Gastroesophageal sphincter (tissue), 4 donors: ENCODE measurements around the gene DCP1B. TPM values are rescaled to one million over a fixed set of nuclear protein-coding genes. Genes with fewer than 3 reads are reported as not detected.

Source experiments
- ATAC-seq: fragments of 150-250 bp; one replicate; pipeline ENCODE4 v1.9.1; 2016; ENCODE audit warnings: mild to moderate bottlenecking, moderate library complexity
- H3K27ac ChIP-seq, 4 donors: fragments of 200-600 bp; sonication (generic) in 3 of 4; 1 replicate in 3 of 4; 2 replicates in 1 of 4; pipeline ENCODE4 v1.5.1; 2016 to 2019
- H3K27me3 ChIP-seq: fragments of 200-600 bp; sonication (generic); one replicate; pipeline ENCODE4 v1.5.1; 2019
- H3K36me3 ChIP-seq, 2 donors: fragments of 200-600 bp; sonication (generic); one replicate each; pipeline ENCODE4 v1.5.1; 2019; ENCODE audit warnings: control low read depth in 1 of 2
- H3K4me1 ChIP-seq, 3 donors: fragments of 200-600 bp; sonication (generic); 1 replicate in 2 of 3; 2 replicates in 1 of 3; pipeline ENCODE4 v1.5.1; 2016 to 2019; ENCODE audit warnings: control low read depth in 2 of 3
- H3K4me3 ChIP-seq, 2 donors: fragments of 200-600 bp; sonication (generic); one replicate each; pipeline ENCODE4 v1.5.1; 2019; ENCODE audit warnings: mild to moderate bottlenecking in 1 of 2, moderate library complexity in 1 of 2
- H3K9me3 ChIP-seq, 3 donors: fragments of 200-600 bp; sonication (generic); one replicate each; pipeline ENCODE4 v1.5.1; 2017 to 2019; ENCODE audit warnings: control low read depth in 2 of 3
- EP300 ChIP-seq: sonication (generic); formaldehyde crosslinking; IDR thresholded peaks from one replicate; pipeline ENCODE4 v1.6.1; 2017; ENCODE audit warnings: antibody characterized with exemption, mild to moderate bottlenecking
- POLR2A ChIP-seq, 2 donors: fragments of 450-650 bp; IDR thresholded peaks; one replicate each; pipeline ENCODE4 v1.6.1; 2017; ENCODE audit warnings: antibody characterized with exemption in 2 of 2, mild to moderate bottlenecking in 2 of 2, moderate library complexity in 1 of 2
- POLR2AphosphoS5 ChIP-seq: sonication (generic); formaldehyde crosslinking; IDR thresholded peaks from one replicate; pipeline ENCODE4 v1.6.1; 2017; ENCODE audit warnings: antibody characterized with exemption
- WGBS, 2 donors: methylation state at CpG; one replicate each; pipeline ENCODE4 v1.1.5; 2018; ENCODE audit warnings: low coverage in 1 of 2; 5-methylcytosine and 5-hydroxymethylcytosine counted together
- total RNA-seq, 4 donors: library from RNA; depleted of rRNA; stranded (reverse); fragments of >200 nt; gene quantifications; one replicate each; pipeline ENCODE4 v1.1.0, GENCODE V29; 2016
- TF ChIP-seq, protein P1 (sequence below), 4 experiments: fragments of 200-600 bp in 2 of 4; fragments of 450-650 bp in 2 of 4; sonication (generic) in 1 of 4; IDR thresholded peaks; one replicate each; pipeline ENCODE4 v1.5.1; 2017 to 2019; ENCODE audit warnings: antibody characterized with exemption in 4 of 4, mild to moderate bottlenecking in 2 of 4, moderate library complexity in 2 of 4

Gene DCP1B
- total RNA-seq, 4 donors from 2014 or later: 26.1 to 30.4 (median 27.9) TPM

DNA sequence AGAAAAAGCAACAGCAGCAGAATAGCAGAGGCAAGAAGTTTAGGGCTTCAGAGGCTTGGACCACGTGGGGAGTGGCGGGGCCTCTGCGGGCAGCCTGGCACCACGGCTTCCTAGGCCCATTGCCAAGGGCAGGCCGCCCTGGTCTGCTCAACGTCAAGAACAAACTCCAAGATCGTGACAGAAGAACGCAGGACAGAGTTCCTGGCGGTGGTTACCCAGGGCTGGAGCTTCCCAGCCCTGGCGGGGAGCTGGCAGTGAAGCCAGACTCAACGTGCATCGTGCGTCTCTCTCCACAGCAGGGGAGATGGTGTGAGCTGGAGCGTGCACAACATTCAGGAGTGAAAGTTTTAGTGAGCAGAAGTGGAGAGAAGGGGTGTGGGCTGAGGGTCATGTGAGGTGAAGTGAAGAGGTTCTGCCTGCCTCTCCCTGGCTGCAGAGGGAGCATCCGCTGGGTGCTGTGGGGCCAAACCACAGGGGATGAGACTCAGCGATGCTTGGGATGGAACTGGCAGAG, 71.9 kb downstream of the DCP1B start:
- H3K27me3 ChIP-seq: no peaks in the 10 kb centered on the region
- TF ChIP-seq POLR2AphosphoS5: peak; percentile 99
- TF ChIP-seq, protein P1, sequence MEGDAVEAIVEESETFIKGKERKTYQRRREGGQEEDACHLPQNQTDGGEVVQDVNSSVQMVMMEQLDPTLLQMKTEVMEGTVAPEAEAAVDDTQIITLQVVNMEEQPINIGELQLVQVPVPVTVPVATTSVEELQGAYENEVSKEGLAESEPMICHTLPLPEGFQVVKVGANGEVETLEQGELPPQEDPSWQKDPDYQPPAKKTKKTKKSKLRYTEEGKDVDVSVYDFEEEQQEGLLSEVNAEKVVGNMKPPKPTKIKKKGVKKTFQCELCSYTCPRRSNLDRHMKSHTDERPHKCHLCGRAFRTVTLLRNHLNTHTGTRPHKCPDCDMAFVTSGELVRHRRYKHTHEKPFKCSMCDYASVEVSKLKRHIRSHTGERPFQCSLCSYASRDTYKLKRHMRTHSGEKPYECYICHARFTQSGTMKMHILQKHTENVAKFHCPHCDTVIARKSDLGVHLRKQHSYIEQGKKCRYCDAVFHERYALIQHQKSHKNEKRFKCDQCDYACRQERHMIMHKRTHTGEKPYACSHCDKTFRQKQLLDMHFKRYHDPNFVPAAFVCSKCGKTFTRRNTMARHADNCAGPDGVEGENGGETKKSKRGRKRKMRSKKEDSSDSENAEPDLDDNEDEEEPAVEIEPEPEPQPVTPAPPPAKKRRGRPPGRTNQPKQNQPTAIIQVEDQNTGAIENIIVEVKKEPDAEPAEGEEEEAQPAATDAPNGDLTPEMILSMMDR (IDR thresholded peaks at IDR 0.05): no peak
- no peak overlapping the region for H3K4me3 ChIP-seq
- H3K27ac ChIP-seq: peak overlapping the region in 3 of 4 donors; percentile 55 to 72 (median 70)
- 0 to 22% methylated on average over 1 to 6 of the region's 16 CpGs for WGBS, 2 donors
- H3K4me1 ChIP-seq: peaks cover 0 to 78% (median 34%) of the 10 kb centered on the region in 3 donors
- ATAC-seq: peak; percentile 84
- H3K9me3 ChIP-seq: no peaks in the 10 kb centered on the region
- H3K36me3 ChIP-seq: no peaks in the 10 kb centered on the region

DNA sequence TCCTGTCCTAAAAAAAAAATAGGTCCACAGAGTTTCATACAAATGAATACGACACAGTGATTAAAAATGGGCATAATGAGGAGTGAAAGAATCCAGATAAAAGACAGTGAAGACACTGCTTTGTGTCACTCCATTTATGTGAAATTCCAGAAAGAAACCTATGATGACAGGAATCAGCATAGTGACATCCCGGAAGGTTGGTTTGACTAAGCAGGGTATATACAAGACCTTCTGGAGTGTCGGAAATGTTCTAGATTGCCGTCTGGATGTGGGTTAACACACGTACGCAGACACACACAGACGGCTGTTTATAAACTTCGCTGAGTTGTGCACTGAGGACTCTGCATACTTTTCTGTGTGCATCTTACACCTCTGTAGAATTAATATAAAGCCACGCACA, 72.6 kb downstream of the DCP1B start:
- H3K27me3 ChIP-seq: no peaks in the 10 kb centered on the region
- 68 to 89% methylated on average over 7 to 8 of the region's 9 CpGs for WGBS, 2 donors
- no peaks in the 10 kb centered on the region for H3K36me3 ChIP-seq
- no peak for ATAC-seq
- H3K4me3 ChIP-seq: no peak overlapping the region
- no peaks in the 10 kb centered on the region for H3K9me3 ChIP-seq
- H3K4me1 ChIP-seq: peaks cover 0 to 78% (median 30%) of the 10 kb centered on the region in 3 donors
- TF ChIP-seq POLR2A (IDR thresholded peaks at IDR 0.05) (no peak), EP300 (no peak), POLR2AphosphoS5 (no peak)
- TF ChIP-seq, protein P1 (IDR thresholded peaks at IDR 0.05): no peak
- peak overlapping the region in 2 of 4 donors; percentile 55 to 70 for H3K27ac ChIP-seq

DNA sequence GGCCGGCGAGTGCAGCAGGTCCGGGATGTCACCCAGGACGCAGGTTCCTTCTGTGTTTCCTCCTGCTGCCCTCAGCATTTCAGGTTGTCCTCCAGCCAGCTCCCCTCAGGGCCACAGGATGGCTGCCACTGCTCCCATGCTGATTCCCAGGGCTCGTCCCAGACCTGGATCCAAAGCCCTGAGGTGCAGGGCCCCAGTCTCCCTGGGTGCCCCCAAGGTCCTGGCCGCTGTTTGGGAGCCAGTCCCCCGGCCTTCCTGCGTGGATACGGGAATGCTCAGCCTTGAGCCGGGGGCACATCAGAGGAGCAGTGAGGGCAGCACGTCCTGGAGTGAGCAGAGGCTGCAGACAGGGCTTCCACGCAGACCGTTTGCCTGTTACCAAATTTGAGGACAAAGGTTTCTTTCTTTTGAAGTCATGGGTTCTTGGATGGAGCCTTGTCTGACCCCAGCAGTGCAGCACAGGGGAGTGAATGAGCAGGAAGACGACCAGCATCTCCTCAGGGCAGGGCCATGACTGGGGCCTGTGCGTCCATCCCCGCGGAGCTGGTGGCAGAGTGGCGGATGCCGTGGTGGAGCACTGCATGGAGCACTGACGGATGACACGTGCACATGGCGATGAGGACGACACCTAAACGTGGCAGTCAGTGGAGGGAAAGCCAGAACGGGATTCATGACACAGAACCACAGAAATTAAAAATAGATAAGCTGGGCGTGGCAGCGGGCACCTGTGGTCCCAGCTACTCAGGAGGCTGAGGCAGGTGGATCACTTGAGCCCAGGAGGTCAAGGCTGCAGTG, 73.3 kb downstream of the DCP1B start:
- no peak for ATAC-seq
- Histone ChIP-seq H3K36me3 (no peaks in the 10 kb centered on the region), H3K9me3 (no peaks in the 10 kb centered on the region), H3K27ac (peak overlapping the region in 1 of 4 donors; percentile 55), H3K4me1 (peaks cover 0 to 78% (median 30%) of the 10 kb centered on the region in 3 donors), H3K4me3 (no peak overlapping the region), H3K27me3 (no peaks in the 10 kb centered on the region)
- 95 to 100% methylated on average over 2 to 8 of the region's 27 CpGs for WGBS, 2 donors
- TF ChIP-seq, protein P1 (IDR thresholded peaks at IDR 0.05): no peak
- TF ChIP-seq POLR2AphosphoS5 (no peak), POLR2A (IDR thresholded peaks at IDR 0.05) (no peak), EP300 (no peak)

DNA sequence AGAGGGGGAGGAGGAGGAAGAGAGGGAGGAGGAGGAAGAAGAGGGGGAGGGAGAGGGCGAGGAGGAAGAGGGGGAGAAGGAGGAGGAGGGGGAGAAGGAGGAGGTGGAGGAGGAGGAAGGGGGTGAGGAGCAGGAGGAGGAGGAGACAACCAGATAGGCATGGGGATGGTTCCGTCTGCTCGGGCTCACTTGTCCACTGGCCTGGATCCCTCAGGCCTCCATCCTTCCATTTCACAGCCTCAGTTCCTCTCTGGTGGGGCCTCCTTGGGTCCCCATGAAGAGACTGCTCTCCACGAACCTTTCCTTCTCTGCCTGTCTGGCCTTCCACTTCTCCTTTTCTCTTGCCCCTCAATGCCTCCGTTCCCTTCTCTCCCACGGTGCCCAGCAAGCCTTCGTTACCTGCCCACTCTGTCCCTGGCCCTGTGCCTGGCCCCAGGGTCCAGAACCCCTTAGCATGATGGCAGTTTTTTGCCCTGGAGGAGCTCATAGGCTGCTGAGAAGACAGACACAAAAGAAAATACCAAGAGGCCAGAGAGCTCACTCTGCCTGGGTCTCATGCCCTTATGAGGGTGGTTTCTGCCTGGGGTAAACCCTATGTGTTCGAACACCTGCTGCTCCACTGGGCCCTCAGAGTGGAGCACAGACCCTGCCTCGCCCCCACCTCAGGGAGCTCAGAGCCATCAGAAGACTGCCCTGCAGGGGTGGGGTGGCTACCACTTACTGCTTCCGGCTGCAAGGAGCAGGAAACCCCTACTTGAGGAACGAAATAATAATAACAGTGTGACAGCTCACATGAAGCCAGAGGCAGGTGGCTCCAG, 74.1 kb downstream of the DCP1B start:
- H3K36me3 ChIP-seq: no peaks in the 10 kb centered on the region
- no peak overlapping the region for H3K27ac ChIP-seq
- no peak overlapping the region for H3K4me3 ChIP-seq
- 87 to 89% methylated on average over 3 to 6 of the region's 11 CpGs for WGBS, 2 donors
- ATAC-seq: no peak
- TF ChIP-seq POLR2A (IDR thresholded peaks at IDR 0.05): no peak
- H3K4me1 ChIP-seq: peaks cover 0 to 78% (median 31%) of the 10 kb centered on the region in 3 donors
- H3K9me3 ChIP-seq: no peaks in the 10 kb centered on the region
- H3K27me3 ChIP-seq: no peaks in the 10 kb centered on the region

DNA sequence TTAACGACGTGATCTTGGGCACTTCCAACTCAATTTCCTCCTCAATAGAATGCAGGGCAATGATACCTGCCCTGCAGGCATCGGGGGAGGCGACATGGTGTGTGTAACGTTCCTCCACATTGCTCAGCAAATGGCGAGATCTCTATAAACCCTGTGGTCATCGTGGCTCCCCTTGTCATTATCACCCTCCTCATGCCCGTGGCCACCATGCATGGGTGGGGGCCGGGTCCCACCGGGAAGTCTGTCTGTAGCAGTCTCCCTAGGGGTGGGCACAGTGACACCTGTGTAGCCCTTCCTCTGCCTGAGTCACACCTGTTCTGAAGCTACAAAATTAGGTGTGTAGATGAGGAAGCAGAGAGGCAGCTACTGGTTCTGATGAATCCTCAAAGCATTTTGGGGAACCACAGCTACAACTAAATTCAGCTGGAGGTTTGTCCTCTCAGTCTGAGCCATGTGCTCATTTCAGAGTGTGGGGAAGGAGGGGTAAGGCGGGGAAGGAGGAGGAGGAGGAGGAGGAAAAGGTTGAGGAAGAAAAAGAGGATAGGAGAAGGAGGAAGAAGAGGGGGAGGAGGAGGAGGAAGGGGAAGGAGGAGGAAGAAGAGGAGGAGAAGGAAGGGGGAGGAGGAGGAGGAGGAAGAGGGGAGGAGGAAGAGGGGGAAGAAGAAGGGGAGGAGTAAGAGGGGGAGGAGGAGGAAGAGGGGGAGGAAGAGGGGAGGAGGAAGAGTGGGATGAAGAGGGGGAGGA, 74.8 kb downstream of the DCP1B start:
- H3K27ac ChIP-seq: no peak overlapping the region
- peaks cover 0 to 81% (median 35%) of the 10 kb centered on the region in 3 donors for H3K4me1 ChIP-seq
- no peaks in the 10 kb centered on the region for H3K9me3 ChIP-seq
- no peak overlapping the region for H3K4me3 ChIP-seq
- ATAC-seq: no peak
- TF ChIP-seq, protein P1 (IDR thresholded peaks at IDR 0.05): no peak
- no peak for TF ChIP-seq POLR2AphosphoS5
- TF ChIP-seq POLR2A (IDR thresholded peaks at IDR 0.05): no peak
- TF ChIP-seq EP300: no peak
- no peaks in the 10 kb centered on the region for H3K36me3 ChIP-seq
- H3K27me3 ChIP-seq: no peaks in the 10 kb centered on the region
- 92 to 97% methylated on average over 6 to 8 of the region's 11 CpGs for WGBS, 2 donors
